ENCODE data around the gene OR2H2. TPM values are rescaled to one million over a fixed set of nuclear protein-coding genes. Genes with fewer than 3 reads are reported as not detected.
A peak's percentile ranks its signal among the peaks of the same experiment; 100 is the strongest.

The OR2H2 gene
- total RNA-seq, 1 donor from 2014 or later: not detected

GRCh38 chr6:29630315-29630714, 45.4 kb downstream of the OR2H2 start:
- DNase-seq: no peak

- DNase-seq: no peak
These were observed 46.4 kb downstream of the OR2H2 start for GRCh38 chr6:29631209-29631810.

- peak; percentile 63 for DNase-seq
These were observed 47.2 kb downstream of the OR2H2 start for GRCh38 chr6:29631860-29632731.

GRCh38 chr6:29632789-29633533, 48.0 kb downstream of the OR2H2 start, which contains the start of gene GABBR1:
GABBR1 (minus strand) TSS chr6:29633183; CDS start chr6:29632385, 798 bp downstream.
- DNase-seq: peak; percentile 97

GRCh38 chr6:29633534-29633905, 48.6 kb downstream of the OR2H2 start:
- no peak for DNase-seq

GRCh38 chr6:29637247-29637646, 52.3 kb downstream of the OR2H2 start:
- DNase-seq: no peak

Small RNAs within 50 kb of the gene (small RNA-seq; reads per million reads assigned to genes)
- gene SNORD32B (ENCODE audit: low replicate concordance) (0.23 reads per million, percentile 35 among the genes with 10 or more reads in this experiment), gene SUMO2P1 (ENCODE audit: low replicate concordance) (not detected), gene TMEM183AP1 (ENCODE audit: low replicate concordance) (not detected)

Other genes starting within 250 kb of the OR2H2 start
- gene OR5V1, start 216.3 kb upstream of the OR2H2 start, total RNA-seq: not detected
- not detected for gene OR12D3, start 209.8 kb upstream of the OR2H2 start, total RNA-seq
- gene OR12D2, start 189.5 kb upstream of the OR2H2 start, total RNA-seq: not detected
- not detected for gene OR12D1, start 170.2 kb upstream of the OR2H2 start, total RNA-seq
- gene OR10C1, start 145.8 kb upstream of the OR2H2 start, total RNA-seq: not detected
- gene OR11A1, start 128.1 kb upstream of the OR2H2 start, total RNA-seq: not detected
- not detected for gene OR2H1, start 128.0 kb upstream of the OR2H2 start, total RNA-seq
- not detected for gene MAS1L, start 97.2 kb upstream of the OR2H2 start, total RNA-seq
- gene UBD, start 25.4 kb upstream of the OR2H2 start, total RNA-seq: not detected
- gene GABBR1, start 48.1 kb downstream of the OR2H2 start, total RNA-seq: 33.0 TPM
- gene MOG, start 72.0 kb downstream of the OR2H2 start, total RNA-seq: not detected
- not detected for gene ZFP57, start 96.0 kb downstream of the OR2H2 start, total RNA-seq
- gene HLA-F, start 138.3 kb downstream of the OR2H2 start, total RNA-seq: 33.3 TPM
- not detected for gene HLA-G, start 242.7 kb downstream of the OR2H2 start, total RNA-seq

Measured in tongue (tissue), 3 donors.